HCT116 (cell line): ENCODE data around the gene FAM170B. TPM values are rescaled to one million over a fixed set of nuclear protein-coding genes. Genes with fewer than 3 reads are reported as not detected.

Source experiments
- ATAC-seq: fragments of 200-7000 bp; cut with Tn5 transposase; 2 replicates; pipeline ENCODE4 v1.9.1; 2020; ENCODE audit warnings: mild to moderate bottlenecking, moderate library complexity
- BruUV-seq: library from RNA; stranded (reverse); fragments of 400-500 nt; replicated peaks from 2 replicates; lab custom pipeline; 2021; lab: Mats Ljungman, UMichigan
- CTCF ChIA-PET: fragments of 300-600 bp; sonication (Branson Sonifier 250); formaldehyde crosslinking; loops from one replicate; lab custom pipeline; 2021; ENCODE audit warnings: antibody characterized with exemption; lab: Charles Lee
- POLR2A ChIA-PET: fragments of 300-600, 350-600 bp; sonication (Branson Sonifier 250); formaldehyde crosslinking; loops from one replicate; lab custom pipeline; 2021; ENCODE audit warnings: antibody characterized with exemption; lab: Charles Lee
- RAD21 ChIA-PET, 2 experiments: fragments of 300-600 bp; sonication (Branson Sonifier 250); formaldehyde crosslinking; loops; one replicate each; lab custom pipeline; 2023; ENCODE audit warnings: low total read pairs in 2 of 2; ENCODE audit not compliant: uncharacterized antibody in 2 of 2, unreplicated experiment in 2 of 2, low non-redundant PET in 1 of 2; lab: Charles Lee
- DNase-seq: peaks from one replicate; pipeline ENCODE4 v3.0.0-alpha.2; 2010; ENCODE audit warnings: low read depth, low spot score
- H2AFZ ChIP-seq: fragments of 200-600 bp; shearing (Covaris generic), sonication (generic); 2 replicates; pipeline ENCODE4 v1.6.1; 2017; ENCODE audit warnings: low read depth, mixed run types, mixed read lengths, antibody characterized with exemption, low read length; ENCODE audit not compliant: poor library complexity, severe bottlenecking
- H3K27ac ChIP-seq: 2 replicates; pipeline ENCODE4 v1.5.1; 2012; ENCODE audit warnings: low read depth, low read length
- H3K27me3 ChIP-seq: fragments of 200-600 bp; sonication (generic); 2 replicates; pipeline ENCODE4 v1.6.1; 2016; ENCODE audit warnings: mixed run types, low read length, mixed read lengths; ENCODE audit not compliant: insufficient read depth
- H3K36me3 ChIP-seq, 2 experiments: fragments of 200-500 bp in 1 of 2; fragments of 200-600 bp in 1 of 2; sonication (Bioruptor generic) in 1 of 2; sonication (generic) in 1 of 2; 2 replicates each; pipeline versions ENCODE4 v1.5.1 to v1.6.1; 2014 to 2016; ENCODE audit warnings: low read length in 2 of 2, inconsistent platforms in 1 of 2, mixed read lengths in 1 of 2, mixed run types in 1 of 2; ENCODE audit not compliant: insufficient read depth in 2 of 2, control insufficient read depth in 1 of 2
- H3K4me1 ChIP-seq, 2 experiments: fragments of 200-600 bp in 1 of 2; sonication (generic) in 1 of 2; 2 replicates each; pipeline versions ENCODE4 v1.5.1 to v1.6.1; 2012 to 2017; ENCODE audit warnings: low read length in 2 of 2, inconsistent platforms in 1 of 2, mild to moderate bottlenecking in 1 of 2, mixed read lengths in 1 of 2, mixed run types in 1 of 2, moderate library complexity in 1 of 2; ENCODE audit not compliant: insufficient read depth in 2 of 2, control insufficient read depth in 1 of 2
- H3K4me2 ChIP-seq: fragments of 200-600 bp; sonication (generic); 2 replicates; pipeline ENCODE4 v1.6.1; 2017; ENCODE audit warnings: mixed run types, low read length, mixed read lengths
- H3K4me3 ChIP-seq, 2 experiments: fragments of 200-600 bp in 1 of 2; sonication (generic) in 1 of 2; replicated peaks in 1 of 2; 2 replicates each; pipeline ENCODE4 v1.5.1; 2011 to 2016; ENCODE audit warnings: low read length in 2 of 2, control low read depth in 1 of 2, low read depth in 1 of 2, mild to moderate bottlenecking in 1 of 2, mixed read lengths in 1 of 2, mixed run types in 1 of 2
- H3K79me2 ChIP-seq: fragments of 200-600 bp; sonication (generic); 2 replicates; pipeline ENCODE4 v1.6.1; 2017; ENCODE audit warnings: mild to moderate bottlenecking, mixed run types, low read length, moderate library complexity, mixed read lengths; ENCODE audit not compliant: insufficient read depth
- H3K9ac ChIP-seq: fragments of 200-600 bp; sonication (generic); 2 replicates; pipeline ENCODE4 v1.6.1; 2016; ENCODE audit warnings: low read length, mixed read lengths
- H3K9me2 ChIP-seq: fragments of 200-600 bp; sonication (generic), shearing (Covaris generic); 2 replicates; pipeline ENCODE4 v1.6.1; 2017; ENCODE audit warnings: mixed run types, mild to moderate bottlenecking, moderate library complexity; ENCODE audit not compliant: insufficient read depth
- H3K9me3 ChIP-seq, 2 experiments: fragments of 200-500 bp in 1 of 2; fragments of 200-600 bp in 1 of 2; sonication (Bioruptor generic) in 1 of 2; sonication (generic) in 1 of 2; 2 replicates each; pipeline ENCODE4 v1.6.1; 2014 to 2017; ENCODE audit warnings: low read length in 2 of 2, mixed read lengths in 2 of 2, inconsistent platforms in 1 of 2, low read depth in 1 of 2, mild to moderate bottlenecking in 1 of 2, mixed run types in 1 of 2, moderate library complexity in 1 of 2; ENCODE audit not compliant: control insufficient read depth in 1 of 2, insufficient read depth in 1 of 2
- H4K20me1 ChIP-seq: fragments of 200-600 bp; sonication (generic), shearing (Covaris generic); 2 replicates; pipeline ENCODE4 v1.6.1; 2017; ENCODE audit warnings: mixed run types, mild to moderate bottlenecking, moderate library complexity; ENCODE audit not compliant: insufficient read depth
- ATF3 ChIP-seq: IDR thresholded peaks from 2 replicates; pipeline ENCODE4 v1.6.1; 2012
- CEBPB ChIP-seq: IDR thresholded peaks from 2 replicates; pipeline ENCODE4 v1.6.1; 2012; ENCODE audit warnings: low read depth
- EGR1 ChIP-seq: IDR thresholded peaks from 2 replicates; pipeline ENCODE4 v1.6.1; 2012; ENCODE audit warnings: low read depth
- EZH2 ChIP-seq: fragments of 200-600 bp; sonication (generic); IDR thresholded peaks from 2 replicates; pipeline ENCODE4 v1.6.1; 2017; ENCODE audit warnings: antibody characterized with exemption, mixed run types
- EZH2phosphoT487 ChIP-seq: fragments of 200-600 bp; IDR thresholded peaks from 2 replicates; pipeline ENCODE4 v1.6.1; 2018; ENCODE audit warnings: antibody characterized with exemption, borderline replicate concordance
- FOSL1 ChIP-seq: IDR thresholded peaks from 2 replicates; pipeline ENCODE4 v1.6.1; 2012; ENCODE audit warnings: low read depth
- JUND ChIP-seq: IDR thresholded peaks from 2 replicates; pipeline ENCODE4 v1.6.1; 2012
- REST ChIP-seq: IDR thresholded peaks from 2 replicates; pipeline ENCODE4 v1.6.1; 2012; ENCODE audit warnings: low read depth
- SIN3A ChIP-seq: IDR thresholded peaks from 2 replicates; pipeline ENCODE4 v1.6.1; 2012; ENCODE audit warnings: low read depth
- SP1 ChIP-seq: IDR thresholded peaks from 2 replicates; pipeline ENCODE4 v1.6.1; 2012; ENCODE audit warnings: low read depth
- SRF ChIP-seq: IDR thresholded peaks from 2 replicates; pipeline ENCODE4 v1.6.1; 2012; ENCODE audit warnings: low read depth
- YY1 ChIP-seq: IDR thresholded peaks from 2 replicates; pipeline ENCODE4 v1.6.1; 2011; ENCODE audit warnings: low read length, low read depth, moderate library complexity, mild to moderate bottlenecking; ENCODE audit not compliant: insufficient replicate concordance; ENCODE audit errors: extremely low read depth
- ZFX ChIP-seq: fragments of 450-650 bp; IDR thresholded peaks from 2 replicates; pipeline ENCODE4 v1.6.1; 2017
- ZNF274 ChIP-seq: fragments of 200-500 bp; sonication (Bioruptor generic); IDR thresholded peaks from 2 replicates; pipeline ENCODE4 v1.6.1; 2014; ENCODE audit warnings: mild to moderate bottlenecking, low read depth, low read length, inconsistent platforms
- intact Hi-C: fragments of 100-400 bp; cut with micrococcal nuclease; formaldehyde crosslinking; loops from 2 replicates; pipeline ENCODE4 v1.10.0; 2022
- total RNA-seq: library from RNA; stranded (reverse); gene quantifications from one replicate; pipeline ENCODE4 v1.2.1, GENCODE V29; 2021; ENCODE audit not compliant: unreplicated experiment
- TF ChIP-seq, protein P1 (sequence below), 3 experiments: fragments of 200-600 bp in 1 of 3; sonication (generic) in 1 of 3; IDR thresholded peaks in 2 of 3; conservative IDR thresholded peaks in 1 of 3; 2 replicates each; pipeline ENCODE4 v1.5.1; 2012 to 2017; ENCODE audit warnings: low read depth in 2 of 3, low read length in 2 of 3, antibody characterized with exemption in 1 of 3, borderline replicate concordance in 1 of 3, control low read depth in 1 of 3, mild to moderate bottlenecking in 1 of 3, mixed read lengths in 1 of 3, mixed run types in 1 of 3, moderate library complexity in 1 of 3; ENCODE audit not compliant: insufficient read depth in 1 of 3

FAM170B gene
- total RNA-seq, 1 experiment from 2014 or later: not detected

- peaks cover 0 to 10% of the 10 kb centered on the region in 2 experiments; a peak in 1 of 4 replicates for H3K4me1 ChIP-seq
- peak; percentile 62; the same call in 1 of the 2 replicates for ATAC-seq
- H3K4me2 ChIP-seq: peak overlapping the region; percentile 27; the same call in 1 of the 2 replicates
- H4K20me1 ChIP-seq: no peaks in the 10 kb centered on the region
- peak; percentile 37 for DNase-seq
- H3K9me3 ChIP-seq: no peaks in the 10 kb centered on the region
- intact Hi-C loops: no loop called here
- ChIA-PET RAD21 (no interaction called here), CTCF (no interaction called here), POLR2A (no interaction called here)
- no TSS peak for BruUV-seq
- TF ChIP-seq, protein P1, sequence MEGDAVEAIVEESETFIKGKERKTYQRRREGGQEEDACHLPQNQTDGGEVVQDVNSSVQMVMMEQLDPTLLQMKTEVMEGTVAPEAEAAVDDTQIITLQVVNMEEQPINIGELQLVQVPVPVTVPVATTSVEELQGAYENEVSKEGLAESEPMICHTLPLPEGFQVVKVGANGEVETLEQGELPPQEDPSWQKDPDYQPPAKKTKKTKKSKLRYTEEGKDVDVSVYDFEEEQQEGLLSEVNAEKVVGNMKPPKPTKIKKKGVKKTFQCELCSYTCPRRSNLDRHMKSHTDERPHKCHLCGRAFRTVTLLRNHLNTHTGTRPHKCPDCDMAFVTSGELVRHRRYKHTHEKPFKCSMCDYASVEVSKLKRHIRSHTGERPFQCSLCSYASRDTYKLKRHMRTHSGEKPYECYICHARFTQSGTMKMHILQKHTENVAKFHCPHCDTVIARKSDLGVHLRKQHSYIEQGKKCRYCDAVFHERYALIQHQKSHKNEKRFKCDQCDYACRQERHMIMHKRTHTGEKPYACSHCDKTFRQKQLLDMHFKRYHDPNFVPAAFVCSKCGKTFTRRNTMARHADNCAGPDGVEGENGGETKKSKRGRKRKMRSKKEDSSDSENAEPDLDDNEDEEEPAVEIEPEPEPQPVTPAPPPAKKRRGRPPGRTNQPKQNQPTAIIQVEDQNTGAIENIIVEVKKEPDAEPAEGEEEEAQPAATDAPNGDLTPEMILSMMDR (IDR thresholded peaks at IDR 0.05 in 2 of 3, conservative IDR thresholded peaks at IDR 0.05 in 1 of 3; ENCODE audit: borderline replicate concordance in 1 of 3, insufficient read depth in 1 of 3, low read depth in 2 of 3, low read length in 2 of 3): no peak
- TF ChIP-seq FOSL1 (no peak), JUND (peak; percentile 22; the same call in 1 of the 2 replicates), ZFX (no peak), SP1 (no peak), ZNF274 (no peak)
- peaks cover 31% of the 10 kb centered on the region for H3K27me3 ChIP-seq
- H3K27ac ChIP-seq: no peak overlapping the region
- H3K4me3 ChIP-seq: no peak overlapping the region
- no peak overlapping the region for H2AFZ ChIP-seq
- no peaks in the 10 kb centered on the region for H3K9me2 ChIP-seq
- no peaks in the 10 kb centered on the region for H3K79me2 ChIP-seq
- H3K36me3 ChIP-seq: no peaks in the 10 kb centered on the region
- H3K9ac ChIP-seq: no peak overlapping the region
Measured at GRCh38 chr10:49139846-49140195, 6.0 kb upstream of the FAM170B start.

DNA sequence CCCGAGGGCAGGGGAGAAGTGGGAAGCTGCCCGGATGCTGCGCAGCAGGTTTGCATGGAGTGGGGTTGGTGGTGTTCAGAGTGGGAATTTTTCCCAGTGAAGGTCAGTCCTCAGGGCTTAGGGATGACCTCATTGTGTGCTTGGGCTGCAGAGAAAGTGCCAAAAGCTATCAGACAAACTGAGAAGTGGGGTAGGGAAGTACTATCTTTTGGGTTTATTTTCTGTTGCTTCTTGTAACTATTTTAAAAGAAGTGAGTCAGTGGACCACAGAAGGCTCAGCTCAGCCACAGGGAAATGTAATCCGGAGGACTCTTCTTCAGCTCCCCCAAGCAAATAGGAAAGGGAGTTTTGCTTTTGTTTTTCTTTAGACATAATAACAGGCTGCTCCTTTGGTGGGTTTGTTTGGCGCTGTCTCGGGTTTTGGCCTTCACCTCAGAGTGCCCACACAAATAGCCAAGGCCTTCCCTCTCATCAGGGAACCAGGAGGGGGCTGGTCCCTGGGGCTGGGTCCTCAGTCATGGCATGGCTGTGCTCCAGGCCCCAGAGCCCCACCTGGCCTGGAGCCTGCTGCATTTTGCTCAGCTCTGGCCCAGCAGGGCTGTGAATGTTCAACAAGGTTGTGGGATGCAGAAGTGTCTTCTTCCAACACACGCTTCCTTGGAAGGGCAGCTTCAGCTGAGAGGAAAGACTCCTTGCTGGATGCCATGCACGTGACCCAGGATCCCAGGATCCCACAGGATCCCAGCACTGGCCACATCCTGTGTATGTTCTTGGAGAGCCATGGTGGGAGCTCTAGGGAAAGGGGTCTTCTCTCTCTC lies 5.4 kb upstream of the FAM170B start:
- no TSS peak for BruUV-seq
- ChIA-PET POLR2A (no interaction called here), RAD21 (no interaction called here), CTCF (no interaction called here)
- Histone ChIP-seq H3K9me2 (no peaks in the 10 kb centered on the region), H3K36me3 (no peaks in the 10 kb centered on the region), H3K4me2 (peak overlapping the region; percentile 27; the same call in 1 of the 2 replicates), H2AFZ (no peak overlapping the region), H3K79me2 (no peaks in the 10 kb centered on the region), H3K4me1 (peaks cover 0 to 10% of the 10 kb centered on the region in 2 experiments; a peak in 1 of 4 replicates), H3K27me3 (peaks cover 33% of the 10 kb centered on the region), H3K9ac (no peak overlapping the region), H3K9me3 (no peaks in the 10 kb centered on the region), H4K20me1 (no peaks in the 10 kb centered on the region), H3K4me3 (no peak overlapping the region), H3K27ac (no peak overlapping the region)
- DNase-seq: no peak
- ATAC-seq: 0 out of 2 replicates have a peak, but pooled peaks have one; percentile 20
- intact Hi-C loops: no loop called here
- TF ChIP-seq EZH2 (no peak), SRF (no peak), EZH2phosphoT487 (no peak), ATF3 (no peak), SIN3A (no peak), JUND (no peak), CEBPB (no peak), REST (no peak), YY1 (no peak), SP1 (no peak), EGR1 (no peak)
